ENCODE measurements around the gene COL4A4. TPM values are rescaled to one million over a fixed set of nuclear protein-coding genes. Genes with fewer than 3 reads are reported as not detected.

The COL4A4 gene
- total RNA-seq, 1 donor from 2014 or later = 2.5 TPM

DNA sequence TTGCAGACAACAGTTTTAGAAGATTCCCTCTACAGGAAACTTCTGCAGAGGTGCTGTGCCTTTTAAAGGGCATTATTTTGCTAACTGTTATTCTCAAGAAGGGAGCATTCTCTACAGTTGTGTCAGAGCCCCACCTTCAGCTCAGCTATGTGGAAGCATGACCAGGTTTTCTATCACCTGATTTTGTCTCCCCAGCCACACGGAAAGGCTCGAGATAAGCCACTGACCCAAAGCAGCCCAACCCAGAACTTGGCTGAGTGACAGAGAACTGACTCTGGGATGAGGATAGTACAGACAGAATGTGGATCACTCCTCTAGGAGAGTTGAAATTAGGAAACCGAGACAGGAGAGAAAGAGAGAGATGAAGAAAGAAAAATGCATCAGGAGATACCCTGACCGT lies 10.7 kb downstream of the COL4A4 start:
- H3K27ac ChIP-seq = no peak overlapping the region
- intact Hi-C loops (cut with DNase I) = no loop called here
- H3K36me3 ChIP-seq = no peaks in the 10 kb centered on the region
- H3K27me3 ChIP-seq = no peaks in the 10 kb centered on the region
- H3K4me3 ChIP-seq = no peak overlapping the region
- no peaks in the 10 kb centered on the region for H3K4me1 ChIP-seq
- TF ChIP-seq, protein P1, sequence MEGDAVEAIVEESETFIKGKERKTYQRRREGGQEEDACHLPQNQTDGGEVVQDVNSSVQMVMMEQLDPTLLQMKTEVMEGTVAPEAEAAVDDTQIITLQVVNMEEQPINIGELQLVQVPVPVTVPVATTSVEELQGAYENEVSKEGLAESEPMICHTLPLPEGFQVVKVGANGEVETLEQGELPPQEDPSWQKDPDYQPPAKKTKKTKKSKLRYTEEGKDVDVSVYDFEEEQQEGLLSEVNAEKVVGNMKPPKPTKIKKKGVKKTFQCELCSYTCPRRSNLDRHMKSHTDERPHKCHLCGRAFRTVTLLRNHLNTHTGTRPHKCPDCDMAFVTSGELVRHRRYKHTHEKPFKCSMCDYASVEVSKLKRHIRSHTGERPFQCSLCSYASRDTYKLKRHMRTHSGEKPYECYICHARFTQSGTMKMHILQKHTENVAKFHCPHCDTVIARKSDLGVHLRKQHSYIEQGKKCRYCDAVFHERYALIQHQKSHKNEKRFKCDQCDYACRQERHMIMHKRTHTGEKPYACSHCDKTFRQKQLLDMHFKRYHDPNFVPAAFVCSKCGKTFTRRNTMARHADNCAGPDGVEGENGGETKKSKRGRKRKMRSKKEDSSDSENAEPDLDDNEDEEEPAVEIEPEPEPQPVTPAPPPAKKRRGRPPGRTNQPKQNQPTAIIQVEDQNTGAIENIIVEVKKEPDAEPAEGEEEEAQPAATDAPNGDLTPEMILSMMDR (IDR thresholded peaks at IDR 0.05) = no peak
- no peak for TF ChIP-seq POLR2AphosphoS5 (IDR thresholded peaks at IDR 0.05; ENCODE audit: insufficient read depth in 1 of 2, low read depth in 1 of 2)
- no peak for TF ChIP-seq POLR2A (IDR thresholded peaks at IDR 0.05)
- H3K9me3 ChIP-seq = no peaks in the 10 kb centered on the region
- no peak for DNase-seq (ENCODE audit: extremely low spot score in 2 of 2)

DNA sequence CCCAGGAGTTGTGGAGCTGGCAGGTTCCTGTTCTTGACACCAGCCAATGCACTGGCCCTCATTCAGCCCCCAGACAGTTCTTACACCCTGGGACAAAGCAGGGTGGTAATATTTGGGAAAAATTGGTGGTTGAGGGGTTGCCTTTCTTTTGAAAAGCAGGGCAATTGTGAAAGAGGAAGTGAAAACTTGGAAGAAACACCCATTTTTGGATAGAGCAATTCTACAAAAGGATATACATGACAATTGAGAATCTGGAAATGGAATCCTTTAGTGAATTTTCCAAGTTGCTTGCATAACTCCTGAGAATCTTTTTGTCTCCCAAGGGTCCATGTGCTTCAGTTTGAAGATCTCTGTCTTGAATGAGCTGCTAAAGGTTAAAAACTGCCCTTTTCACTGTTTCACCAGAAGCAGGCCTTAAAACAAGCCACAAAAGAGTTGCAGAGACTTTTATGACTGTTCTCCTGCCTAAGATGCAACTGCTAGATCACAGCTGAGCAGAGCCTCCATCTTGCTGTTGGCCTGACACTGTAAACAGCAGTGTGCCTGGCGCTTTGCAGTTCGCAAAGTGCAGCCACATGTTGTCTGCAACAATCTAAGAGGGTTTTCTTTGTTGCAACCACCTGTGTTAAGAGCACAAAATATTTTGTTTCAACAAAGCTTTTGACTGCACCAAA lies 11.8 kb downstream of the COL4A4 start:
- Histone ChIP-seq H3K4me3 (no peak overlapping the region), H3K27ac (no peak overlapping the region), H3K27me3 (no peaks in the 10 kb centered on the region), H3K9me3 (no peaks in the 10 kb centered on the region), H3K4me1 (no peaks in the 10 kb centered on the region), H3K36me3 (no peaks in the 10 kb centered on the region)
- TF ChIP-seq, protein P1 (IDR thresholded peaks at IDR 0.05) = no peak
- TF ChIP-seq POLR2A (IDR thresholded peaks at IDR 0.05) (no peak), POLR2AphosphoS5 (IDR thresholded peaks at IDR 0.05; ENCODE audit: insufficient read depth in 1 of 2, low read depth in 1 of 2) (no peak)
- intact Hi-C loops (cut with DNase I) = no loop called here
- no peak for DNase-seq (ENCODE audit: extremely low spot score in 2 of 2)

DNA sequence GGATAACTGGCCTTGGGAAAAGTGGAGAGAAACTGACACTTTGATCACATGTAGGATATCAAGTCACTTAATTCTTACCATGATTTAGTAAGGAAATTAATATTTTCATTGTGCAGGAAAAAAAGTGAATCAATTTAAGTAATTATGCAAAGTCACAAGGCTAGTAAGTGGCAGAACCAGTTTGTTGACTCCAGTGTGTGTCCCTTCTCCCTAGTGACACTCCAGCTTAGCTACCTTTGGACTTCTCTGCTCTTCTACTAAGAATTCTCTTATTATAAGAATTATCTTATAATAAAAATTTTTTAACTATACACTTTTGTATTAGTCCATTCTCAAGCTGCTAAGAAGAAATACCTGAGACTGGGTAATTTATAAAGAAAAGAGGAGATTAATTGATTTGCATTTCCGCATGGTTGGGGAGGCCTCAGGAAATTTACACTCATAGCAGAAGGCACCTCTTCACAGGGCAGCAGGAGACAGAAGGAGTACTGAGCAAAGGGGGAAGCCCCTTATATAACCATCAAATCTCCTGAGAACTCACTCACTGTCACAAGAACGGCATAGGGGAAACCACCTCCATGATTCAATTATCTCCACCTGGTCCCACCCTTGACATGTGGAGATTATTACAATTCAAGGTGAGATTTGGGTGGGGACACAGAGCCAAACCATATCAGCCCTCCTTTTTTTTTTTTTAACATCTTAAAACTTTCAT lies 13.6 kb downstream of the COL4A4 start:
- intact Hi-C loops (cut with DNase I) = no loop called here
- no peak for DNase-seq (ENCODE audit: extremely low spot score in 2 of 2)

DNA sequence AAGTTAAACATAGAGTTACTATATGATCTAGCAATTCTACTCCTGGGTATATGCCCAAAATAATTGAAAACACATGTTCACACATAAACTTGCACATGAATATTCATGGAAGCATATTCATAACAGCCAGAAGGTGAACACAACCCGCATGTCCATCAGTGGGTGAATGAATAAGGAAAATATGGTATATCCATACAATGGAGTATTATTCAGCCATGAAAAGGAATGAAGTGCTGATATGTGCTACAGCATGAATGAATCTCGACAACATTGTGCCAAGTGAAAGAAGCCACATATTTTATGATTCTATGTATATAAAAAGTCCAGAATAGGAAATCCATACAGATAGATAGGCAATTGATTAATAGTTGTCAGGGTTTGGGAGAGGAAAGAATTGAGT lies 15.9 kb downstream of the COL4A4 start:
- no peak for DNase-seq (ENCODE audit: extremely low spot score in 2 of 2)
- Histone ChIP-seq H3K27ac (no peak overlapping the region), H3K36me3 (no peaks in the 10 kb centered on the region), H3K4me1 (no peaks in the 10 kb centered on the region), H3K27me3 (no peaks in the 10 kb centered on the region), H3K9me3 (no peaks in the 10 kb centered on the region), H3K4me3 (no peak overlapping the region)
- TF ChIP-seq POLR2AphosphoS5 (IDR thresholded peaks at IDR 0.05; ENCODE audit: insufficient read depth in 1 of 2, low read depth in 1 of 2) (no peak), POLR2A (IDR thresholded peaks at IDR 0.05) (no peak)
- TF ChIP-seq, protein P1 (IDR thresholded peaks at IDR 0.05) = no peak
- intact Hi-C loops (cut with DNase I) = no loop called here

More for the DNA sequence above, 13.6 kb downstream of the COL4A4 start:
- TF ChIP-seq POLR2AphosphoS5 (IDR thresholded peaks at IDR 0.05; ENCODE audit: insufficient read depth in 1 of 2, low read depth in 1 of 2) = no peak
- Histone ChIP-seq H3K9me3 (no peaks in the 10 kb centered on the region), H3K27ac (no peak overlapping the region), H3K27me3 (no peaks in the 10 kb centered on the region), H3K4me1 (no peaks in the 10 kb centered on the region), H3K4me3 (no peak overlapping the region), H3K36me3 (no peaks in the 10 kb centered on the region)

DNA sequence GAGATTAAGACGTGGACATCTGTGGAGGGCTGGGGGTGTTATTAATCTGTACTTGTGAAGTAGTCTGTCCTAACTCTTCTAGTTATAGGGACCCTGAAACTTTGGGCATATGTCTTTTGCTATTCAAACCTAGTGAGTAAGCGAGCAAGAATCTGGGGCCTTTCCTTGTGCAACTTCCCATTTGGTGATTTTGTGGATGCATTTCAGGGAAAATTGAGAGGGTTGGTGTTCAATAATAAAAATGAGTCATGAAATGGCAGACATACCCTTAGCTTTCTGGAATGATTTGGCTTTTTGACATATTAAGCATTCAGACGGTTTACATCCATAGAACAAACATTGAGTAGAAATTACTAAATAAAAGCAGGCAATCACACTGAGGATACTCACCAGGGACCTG lies 17.0 kb downstream of the COL4A4 start:
- Histone ChIP-seq H3K4me3 (no peak overlapping the region), H3K9me3 (no peaks in the 10 kb centered on the region), H3K4me1 (no peaks in the 10 kb centered on the region), H3K27me3 (no peaks in the 10 kb centered on the region), H3K27ac (no peak overlapping the region), H3K36me3 (no peaks in the 10 kb centered on the region)
- intact Hi-C loops (cut with DNase I) = no loop called here
- no peak for DNase-seq (ENCODE audit: extremely low spot score in 2 of 2)
- TF ChIP-seq POLR2A (IDR thresholded peaks at IDR 0.05) = no peak

DNA sequence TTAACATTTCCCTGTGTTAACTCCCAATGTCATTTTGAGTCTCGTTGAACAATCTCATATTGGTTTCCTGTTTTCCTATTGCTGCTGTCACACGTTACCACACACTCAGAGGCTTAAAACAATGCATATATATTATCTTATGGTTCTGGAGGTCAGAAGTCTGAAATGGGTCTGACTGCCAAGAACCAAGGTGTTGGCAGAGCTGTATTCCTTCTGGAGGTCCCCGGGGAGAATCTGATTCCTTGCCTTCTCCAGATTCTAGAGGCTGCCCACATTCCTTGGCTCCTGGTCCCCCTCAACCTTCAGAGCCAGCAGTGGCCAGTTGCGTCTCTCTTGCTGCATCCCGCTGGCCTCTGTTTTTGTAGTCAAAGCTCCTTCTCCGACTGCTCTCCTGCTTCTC lies 17.5 kb downstream of the COL4A4 start:
- Histone ChIP-seq H3K36me3 (no peaks in the 10 kb centered on the region), H3K4me3 (no peak overlapping the region), H3K27me3 (no peaks in the 10 kb centered on the region), H3K4me1 (no peaks in the 10 kb centered on the region), H3K27ac (no peak overlapping the region), H3K9me3 (no peaks in the 10 kb centered on the region)
- TF ChIP-seq, protein P1 (IDR thresholded peaks at IDR 0.05) = no peak
- no peak for TF ChIP-seq POLR2AphosphoS5 (IDR thresholded peaks at IDR 0.05; ENCODE audit: insufficient read depth in 1 of 2, low read depth in 1 of 2)
- no peak for DNase-seq (ENCODE audit: extremely low spot score in 2 of 2)
- intact Hi-C loops (cut with DNase I) = no loop called here

Data from vagina (tissue), 2 donors.